NOMO-1 treated with dmso at 0.1 percent for 144 hours (cell line): Measurements from ENCODE around the gene HBB.

Experiments used
- DNase-seq: peaks from one replicate; lab custom pipeline; 2025; ENCODE audit not compliant: unreplicated experiment; lab: John Stamatoyannopoulos, UW

The HBB gene

DNA sequence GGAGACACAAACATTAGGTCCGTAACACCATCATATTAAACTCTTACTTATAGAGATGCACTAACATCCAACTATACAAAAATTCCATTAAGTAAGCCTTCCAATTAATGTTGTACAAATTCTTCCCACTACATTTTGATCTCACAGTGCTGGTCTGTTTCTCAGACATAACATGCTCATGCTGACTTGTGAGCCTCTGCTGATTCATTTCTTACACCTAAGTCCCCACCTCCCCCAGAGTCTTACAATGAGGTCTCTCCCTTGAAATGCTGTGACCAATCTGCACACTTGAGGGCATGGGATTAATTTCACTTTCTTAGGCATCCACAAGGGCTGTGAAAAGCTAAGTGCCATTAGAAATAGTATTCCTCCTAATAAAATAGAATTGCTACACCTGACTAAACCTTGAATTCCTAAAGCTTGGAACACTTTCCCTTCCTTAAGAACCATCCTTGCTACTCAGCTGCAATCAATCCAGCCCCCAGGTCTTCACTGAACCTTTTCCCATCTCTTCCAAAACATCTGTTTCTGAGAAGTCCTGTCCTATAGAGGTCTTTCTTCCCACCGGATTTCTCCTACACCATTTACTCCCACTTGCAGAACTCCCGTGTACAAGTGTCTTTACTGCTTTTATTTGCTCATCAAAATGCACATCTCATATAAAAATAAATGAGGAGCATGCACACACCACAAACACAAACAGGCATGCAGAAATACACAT lies 20.8 kb upstream of the HBB start:
- DNase-seq, result no peak

GRCh38 chr11:5246772-5247471 lies 20.1 kb upstream of the HBB start:
- DNase-seq, result no peak

DNA sequence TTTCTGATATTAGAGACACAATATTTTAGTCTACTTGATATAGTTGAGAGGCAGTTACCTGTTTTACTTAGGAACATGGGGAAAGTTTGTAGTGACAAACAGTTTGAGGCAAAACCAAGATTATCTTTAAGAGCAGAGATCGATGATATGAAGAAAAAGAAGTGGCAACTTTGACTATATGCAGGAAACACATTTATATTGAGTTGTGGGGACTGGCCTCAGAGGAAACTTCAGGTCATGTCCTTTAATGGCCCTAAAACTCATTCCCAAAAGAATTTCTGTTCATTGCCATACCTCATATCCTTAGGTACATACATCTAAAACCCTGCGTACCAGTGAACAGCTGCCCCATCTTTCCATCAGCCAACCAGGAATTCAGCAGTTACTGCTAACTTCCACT lies 18.3 kb upstream of the HBB start:
- no peak for DNase-seq

GRCh38 chr11:5243816-5244180 lies 16.9 kb upstream of the HBB start:
- no peak for DNase-seq

DNA sequence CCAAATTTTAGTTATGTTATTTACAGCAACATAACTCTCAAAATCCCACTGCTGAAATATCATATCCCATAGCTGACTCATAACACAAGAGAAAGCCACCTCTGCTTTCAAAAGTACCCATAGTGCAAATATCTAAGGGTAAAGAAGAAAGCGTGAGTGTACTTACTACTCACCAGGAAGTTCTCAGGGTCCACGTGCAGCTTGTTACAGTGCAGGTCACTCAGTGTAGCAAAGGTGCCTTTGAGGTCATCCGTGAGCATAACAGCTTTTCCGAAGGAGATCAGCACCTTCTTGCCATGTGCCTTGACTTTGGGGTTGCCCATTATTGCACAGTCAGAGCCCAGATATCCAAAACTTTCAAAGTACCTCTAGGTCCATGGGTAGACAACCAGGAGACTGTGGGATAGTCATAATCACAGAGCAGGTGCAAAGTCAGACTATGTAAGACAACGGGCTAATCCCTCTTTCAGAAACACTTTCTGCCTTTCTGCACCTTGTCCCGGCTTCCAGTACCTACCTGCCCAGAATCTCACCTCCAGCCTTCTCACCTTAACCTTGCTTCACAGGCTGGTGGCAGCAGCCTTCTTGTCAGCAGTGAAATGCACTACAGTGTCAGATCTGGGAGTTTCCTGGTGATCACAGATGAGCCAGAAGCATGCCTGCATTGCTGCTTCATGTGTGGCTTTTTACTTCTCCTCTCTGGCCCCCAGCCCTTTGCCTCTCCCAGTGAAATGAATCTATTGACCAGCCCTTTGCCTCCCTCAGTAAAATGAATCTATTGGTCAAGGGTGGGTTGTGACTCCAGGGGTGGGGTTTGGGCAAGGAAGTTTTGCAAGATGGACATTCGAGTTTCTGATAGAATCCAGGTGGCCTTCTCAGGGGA lies 16.3 kb upstream of the HBB start:
- no peak for DNase-seq

DNA sequence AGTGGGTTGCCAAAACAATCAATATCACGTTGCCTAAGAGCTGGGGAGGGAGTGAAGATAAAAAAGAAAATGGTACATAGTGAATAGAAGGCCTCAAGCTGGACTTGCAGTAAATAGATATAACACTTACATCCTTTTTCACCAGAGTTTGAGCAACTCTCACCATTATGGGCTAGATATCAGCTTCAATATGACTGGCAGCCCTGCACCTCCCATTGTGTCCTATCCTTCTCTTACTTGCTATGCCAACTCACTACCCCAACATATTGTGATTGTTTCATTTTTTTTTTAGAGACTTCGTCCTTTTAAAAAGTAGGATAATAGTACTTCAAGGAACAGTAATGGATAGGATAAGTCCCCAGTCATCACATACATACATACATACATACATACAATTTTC lies 15.3 kb upstream of the HBB start:
- DNase-seq, result no peak

- no peak for DNase-seq
Observed at GRCh38 chr11:5241458-5241857, 14.6 kb upstream of the HBB start.

DNA sequence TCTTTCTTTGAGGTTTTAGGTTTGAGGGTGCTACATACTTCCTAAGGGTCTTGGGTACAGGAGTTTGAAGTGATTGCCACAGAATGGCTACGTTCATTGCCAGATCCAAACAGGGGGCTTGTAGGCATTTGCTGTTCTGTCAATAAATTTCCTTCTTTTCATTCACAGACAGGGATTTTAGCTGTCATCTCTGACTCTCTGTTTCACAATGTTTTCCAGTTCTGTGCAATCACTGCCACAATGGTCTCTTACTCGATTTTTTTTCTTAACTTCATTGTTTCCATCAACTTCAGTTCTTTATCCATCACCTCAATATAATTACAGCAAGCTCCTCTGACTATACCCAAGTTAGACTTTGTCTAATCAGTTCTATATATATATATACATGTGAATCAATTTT lies 13.6 kb upstream of the HBB start:
- DNase-seq, result no peak

DNA sequence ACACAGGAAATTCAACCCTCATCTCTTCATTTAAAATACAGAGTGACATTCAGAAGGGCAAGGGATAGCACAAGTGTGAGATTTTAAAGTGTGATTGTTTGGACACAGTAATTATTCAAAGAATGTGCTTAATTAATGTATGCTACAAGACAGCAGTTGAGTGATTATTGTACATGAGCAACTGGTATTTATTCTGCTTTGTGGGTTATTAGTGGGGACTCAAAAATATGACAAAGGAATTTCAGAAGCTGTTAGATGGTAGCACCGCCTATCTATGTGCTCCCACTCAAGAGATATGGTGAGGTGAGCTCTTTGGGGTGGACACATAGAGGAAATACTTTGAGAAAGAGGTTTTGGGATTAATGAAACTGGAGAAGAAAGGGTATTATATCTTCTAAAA lies 13.2 kb upstream of the HBB start:
- DNase-seq, result no peak

GRCh38 chr11:5239046-5239445 lies 12.2 kb upstream of the HBB start:
- DNase-seq, result no peak

DNA sequence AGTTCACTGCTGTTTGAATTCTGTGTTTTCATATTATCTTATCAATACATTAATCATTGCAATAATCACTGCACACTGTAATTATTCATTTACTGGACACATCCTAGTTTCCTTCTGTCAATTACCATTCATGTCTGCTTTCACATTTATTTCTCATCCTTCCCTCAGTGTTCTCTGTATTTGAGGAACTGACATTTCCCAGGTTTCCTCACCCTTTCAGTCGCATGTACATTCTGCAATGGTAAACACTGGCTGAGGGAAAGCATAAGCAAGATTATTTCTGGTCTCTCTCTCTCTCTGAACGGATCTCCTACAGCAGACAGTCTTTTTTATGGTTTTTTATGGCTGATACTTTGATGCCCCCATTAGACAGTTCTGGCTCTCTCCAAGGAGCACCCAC lies 11.6 kb upstream of the HBB start:
- DNase-seq, result no peak

GRCh38 chr11:5237420-5237819 lies 10.5 kb upstream of the HBB start:
- DNase-seq, result no peak

GRCh38 chr11:5235364-5236095 lies 8.7 kb upstream of the HBB start:
- no peak for DNase-seq

DNA sequence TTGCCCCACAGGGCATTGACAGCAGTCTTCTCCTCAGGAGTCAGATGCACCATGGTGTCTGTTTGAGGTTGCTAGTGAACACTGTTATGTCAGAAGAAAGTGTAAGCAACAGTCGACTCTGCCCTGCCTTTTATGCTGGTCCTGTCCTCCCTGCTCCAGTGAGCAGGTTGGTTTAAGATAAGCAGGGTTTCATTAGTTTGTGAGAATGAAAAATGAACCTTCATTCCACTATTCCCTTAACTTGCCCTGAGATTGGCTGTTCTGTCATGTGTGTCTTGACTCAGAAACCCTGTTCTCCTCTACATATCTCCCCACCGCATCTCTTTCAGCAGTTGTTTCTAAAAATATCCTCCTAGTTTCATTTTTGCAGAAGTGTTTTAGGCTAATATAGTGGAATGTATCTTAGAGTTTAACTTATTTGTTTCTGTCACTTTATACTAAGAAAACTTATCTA lies 7.5 kb upstream of the HBB start, which contains the start of gene HBD:
Gene HBD (minus strand): TSS at position 103 of the 454 bp plus-strand sequence. CDS start 50 bp downstream, at position 53.
- DNase-seq, result no peak

DNA sequence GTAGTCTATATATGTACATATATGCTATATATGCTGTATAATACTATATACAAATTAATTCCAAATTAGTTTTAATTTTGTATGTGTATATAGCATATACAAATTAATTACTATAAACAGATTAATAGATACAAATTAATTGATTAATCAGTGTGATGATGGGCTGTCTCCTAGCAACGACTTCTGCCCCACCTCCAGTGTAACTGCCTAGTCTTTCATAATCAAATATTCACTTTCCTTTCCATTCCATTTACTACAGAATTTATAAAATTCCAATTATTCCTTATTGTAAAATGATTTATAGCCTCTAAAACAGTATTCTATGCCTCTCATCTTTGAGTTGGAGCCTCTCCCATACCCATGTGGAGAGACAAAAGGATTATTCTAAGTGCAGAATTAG lies 6.4 kb upstream of the HBB start:
- no peak for DNase-seq

GRCh38 chr11:5232821-5233220 lies 6.0 kb upstream of the HBB start:
- DNase-seq, result no peak

DNA sequence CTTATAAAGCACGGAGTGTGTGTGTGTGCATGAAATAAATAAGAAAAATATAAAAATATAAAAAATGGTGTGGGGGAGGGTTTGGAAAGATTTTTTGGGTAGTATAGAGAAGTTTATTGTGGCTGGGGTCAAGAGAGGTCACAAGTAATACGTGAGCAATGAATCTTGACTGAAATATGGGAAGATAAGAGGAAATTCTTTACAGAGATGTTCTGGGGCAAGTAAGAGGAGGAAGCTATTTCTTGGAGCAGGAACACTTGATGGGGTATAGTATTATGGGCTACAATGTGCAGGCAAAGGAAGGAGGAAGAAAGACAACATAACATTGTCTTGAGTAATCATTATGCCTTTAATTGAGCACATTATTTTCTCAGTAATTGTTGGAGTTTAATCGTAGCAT lies 5.3 kb upstream of the HBB start:
- DNase-seq, result no peak

DNA sequence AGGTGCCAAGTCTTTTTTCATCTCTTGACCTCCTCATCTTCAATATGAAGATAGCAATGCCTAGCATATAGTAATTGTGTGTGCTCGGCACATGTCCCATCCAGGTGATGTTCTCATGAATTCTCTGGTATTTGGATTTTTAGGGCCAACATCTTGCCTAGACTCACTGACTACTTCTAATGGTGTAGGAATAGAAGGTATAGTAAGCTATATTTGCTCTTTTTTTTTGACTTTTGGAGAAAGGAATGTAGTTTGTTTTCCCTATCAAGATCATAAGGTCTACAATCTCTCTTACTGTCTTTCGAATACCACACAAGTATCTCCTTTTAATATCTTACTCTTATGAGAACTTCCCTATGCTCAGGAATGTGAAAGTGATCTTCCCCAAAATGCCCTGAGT lies 4.2 kb upstream of the HBB start:
- no peak for DNase-seq

- DNase-seq, result no peak
Observed at GRCh38 chr11:5230266-5230665, 3.4 kb upstream of the HBB start.

- no peak for DNase-seq
Observed at GRCh38 chr11:5229796-5230195, 2.9 kb upstream of the HBB start.

- DNase-seq, result no peak
Observed at GRCh38 chr11:5229356-5229755, 2.5 kb upstream of the HBB start.
